ENCODE data around the gene AHCY. TPM values are rescaled to one million over a fixed set of nuclear protein-coding genes. Genes with fewer than 3 reads are reported as not detected.
"Not testable (repeated sequence)": the region's sequence is repeated elsewhere in the genome, so short reads cannot be mapped to it uniquely, and the experiment has no call there.

AHCY gene
- total RNA-seq, 1 experiment from 2014 or later, result 350 TPM

DNA sequence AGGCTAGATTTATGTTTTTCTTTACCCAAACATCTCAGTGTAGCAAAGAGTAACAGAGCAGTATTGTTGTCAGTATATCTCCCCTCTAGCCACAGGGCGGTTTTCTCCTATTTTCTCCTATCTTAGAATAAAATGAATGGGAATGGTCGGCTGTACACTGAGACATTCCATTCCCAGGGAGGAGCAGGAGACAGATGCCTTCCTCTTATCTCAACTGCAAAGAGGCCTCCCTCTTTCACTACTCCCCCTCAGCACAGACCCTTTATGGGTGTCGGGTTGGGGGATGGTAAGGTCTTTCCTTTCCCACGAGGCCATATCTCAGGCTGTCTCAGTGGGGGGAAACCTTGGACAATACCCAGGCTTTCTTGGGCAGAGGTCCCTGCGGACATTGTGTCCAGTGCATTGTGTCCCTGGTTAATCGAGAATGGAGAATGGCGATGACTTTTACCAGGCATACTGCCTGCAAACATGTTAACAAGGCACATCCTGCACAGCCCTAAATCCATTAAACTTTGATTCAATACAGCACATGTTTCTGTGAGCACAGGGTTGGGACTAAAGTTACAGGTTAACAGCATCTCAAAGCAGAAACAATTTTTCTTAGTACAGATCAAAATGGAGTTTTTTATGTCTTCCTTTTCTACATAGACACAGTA, 50.6 kb downstream of the AHCY start:
- ATAC-seq; CTCF ChIA-PET; DNase-seq (ENCODE audit: low read depth, low spot score); H3K4me3 ChIP-seq (replicated peaks in 1 of 2; ENCODE audit: low read depth in 1 of 2, low read length in 2 of 2); H4K20me1 ChIP-seq (ENCODE audit: insufficient read depth); RAD21 ChIA-PET (ENCODE audit: low non-redundant PET in 1 of 2, low total read pairs in 2 of 2, uncharacterized antibody in 2 of 2, unreplicated experiment in 2 of 2); H3K9ac ChIP-seq (ENCODE audit: low read length); H3K9me2 ChIP-seq (ENCODE audit: insufficient read depth); H3K36me3 ChIP-seq (ENCODE audit: control insufficient read depth in 1 of 2, insufficient read depth in 2 of 2, low read length in 2 of 2); H3K27ac ChIP-seq (ENCODE audit: low read depth, low read length); POLR2A ChIA-PET; H3K4me2 ChIP-seq (ENCODE audit: low read length); H2AFZ ChIP-seq (ENCODE audit: low read depth, low read length, poor library complexity, severe bottlenecking); H3K79me2 ChIP-seq (ENCODE audit: insufficient read depth, low read length); H3K9me3 ChIP-seq (ENCODE audit: control insufficient read depth in 1 of 2, insufficient read depth in 1 of 2, low read depth in 1 of 2, low read length in 2 of 2); H3K27me3 ChIP-seq (ENCODE audit: insufficient read depth, low read length); H3K4me1 ChIP-seq (ENCODE audit: control insufficient read depth in 1 of 2, insufficient read depth in 2 of 2, low read length in 2 of 2); BruUV-seq (replicated peaks); intact Hi-C loops (cut with micrococcal nuclease): not testable (repeated sequence)

- no peak for ATAC-seq
- no peaks in the 10 kb centered on the region for H3K9me2 ChIP-seq (ENCODE audit: insufficient read depth)
- peaks cover 4 to 14% of the 10 kb centered on the region in 2 experiments; a peak in 3 of 4 replicates for H3K4me1 ChIP-seq (ENCODE audit: control insufficient read depth in 1 of 2, insufficient read depth in 2 of 2, low read length in 2 of 2)
- H3K27me3 ChIP-seq (ENCODE audit: insufficient read depth, low read length), result no peaks in the 10 kb centered on the region
- BruUV-seq (replicated peaks), result no TSS peak
- no peak for TF ChIP-seq YY1 (IDR thresholded peaks at IDR 0.05; ENCODE audit: extremely low read depth, insufficient replicate concordance, low read depth, low read length)
- no peak for TF ChIP-seq RAD21 (IDR thresholded peaks at IDR 0.05; ENCODE audit: low read depth)
- no peak for TF ChIP-seq CBX3 (IDR thresholded peaks at IDR 0.05; ENCODE audit: low read depth)
- no peak for TF ChIP-seq ELF1 (IDR thresholded peaks at IDR 0.05; ENCODE audit: borderline replicate concordance, low read depth)
- TF ChIP-seq POLR2AphosphoS5 (IDR thresholded peaks at IDR 0.05; ENCODE audit: low read depth, low read length), result no peak
- no peak for TF ChIP-seq ZFX (IDR thresholded peaks at IDR 0.05)
- no peak for TF ChIP-seq SIN3A (IDR thresholded peaks at IDR 0.05; ENCODE audit: low read depth)
- TF ChIP-seq CEBPB (IDR thresholded peaks at IDR 0.05; ENCODE audit: low read depth), result no peak
- TF ChIP-seq EZH2 (IDR thresholded peaks at IDR 0.05), result no peak
- TF ChIP-seq EGR1 (IDR thresholded peaks at IDR 0.05; ENCODE audit: low read depth), result no peak
- no peak overlapping the region for H3K4me2 ChIP-seq (ENCODE audit: low read length)
- ChIA-PET RAD21 (ENCODE audit: low non-redundant PET in 1 of 2, low total read pairs in 2 of 2, uncharacterized antibody in 2 of 2, unreplicated experiment in 2 of 2) (no interaction called here), POLR2A (no interaction called here), CTCF (no interaction called here)
- no peaks in the 10 kb centered on the region for H4K20me1 ChIP-seq (ENCODE audit: insufficient read depth)
- H2AFZ ChIP-seq (ENCODE audit: low read depth, low read length, poor library complexity, severe bottlenecking), result no peak overlapping the region
- no peak overlapping the region for H3K9ac ChIP-seq (ENCODE audit: low read length)
- intact Hi-C loops (cut with micrococcal nuclease), result no loop called here
- H3K4me3 ChIP-seq (replicated peaks in 1 of 2; ENCODE audit: low read depth in 1 of 2, low read length in 2 of 2), result no peak overlapping the region
- H3K9me3 ChIP-seq (ENCODE audit: control insufficient read depth in 1 of 2, insufficient read depth in 1 of 2, low read depth in 1 of 2, low read length in 2 of 2), result no peaks in the 10 kb centered on the region
- H3K27ac ChIP-seq (ENCODE audit: low read depth, low read length), result no peak overlapping the region
- no peaks in the 10 kb centered on the region for H3K36me3 ChIP-seq (ENCODE audit: control insufficient read depth in 1 of 2, insufficient read depth in 2 of 2, low read length in 2 of 2)
- DNase-seq (ENCODE audit: low read depth, low spot score), result no peak
- H3K79me2 ChIP-seq (ENCODE audit: insufficient read depth, low read length), result no peaks in the 10 kb centered on the region
Measured at GRCh38 chr20:34251619-34252018, 51.5 kb downstream of the AHCY start.

Measured in HCT116 (cell line).